ENCODE measurements around the gene NR6A1.

GRCh38 chr9:124584631-124585030, 186.5 kb downstream of the NR6A1 start:
- TF ChIP-seq JUN (IDR thresholded peaks at IDR 0.05; ENCODE audit: low read depth, low read length) (no peak), SUZ12 (IDR thresholded peaks at IDR 0.05; ENCODE audit: low read length) (no peak), POLR2A (IDR thresholded peaks at IDR 0.05; ENCODE audit: control extremely low read depth in 1 of 2, low read depth in 2 of 2, low read length in 2 of 2) (no peak), CHD2 (IDR thresholded peaks at IDR 0.05; ENCODE audit: low read length) (no peak), CTBP2 (IDR thresholded peaks at IDR 0.05; ENCODE audit: borderline replicate concordance, insufficient read depth, insufficient read length, low read length) (no peak), MAFK (IDR thresholded peaks at IDR 0.05; ENCODE audit: low read depth, low read length) (no peak), CTCF (IDR thresholded peaks at IDR 0.05; ENCODE audit: control extremely low read depth in 1 of 3, insufficient read depth in 1 of 3, low read depth in 1 of 3, low read length in 3 of 3) (no peak), EZH2 (IDR thresholded peaks at IDR 0.05; ENCODE audit: low read depth, low read length, severe bottlenecking) (no peak), SIX5 (IDR thresholded peaks at IDR 0.05; ENCODE audit: low read depth, low read length) (no peak), JUND (IDR thresholded peaks at IDR 0.05; ENCODE audit: low read length) (no peak)

Data from H1 (cell line).